OCI-LY7 (cell line): ENCODE results near the gene OGDH. TPM values are rescaled to one million over a fixed set of nuclear protein-coding genes. Genes with fewer than 3 reads are reported as not detected.

Experiments used
- BruUV-seq: library from RNA; stranded (reverse); fragments of 400-500 nt; replicated peaks from 2 replicates; lab custom pipeline; 2021; lab: Mats Ljungman, UMichigan
- CTCF ChIA-PET: fragments of 300-600 bp; sonication (Branson Sonifier 250); formaldehyde crosslinking; loops from one replicate; lab custom pipeline; 2022; ENCODE audit warnings: antibody characterized with exemption; ENCODE audit not compliant: unreplicated experiment; lab: Charles Lee
- POLR2A ChIA-PET: fragments of 300-600 bp; sonication (Branson Sonifier 250); formaldehyde crosslinking; loops from one replicate; lab custom pipeline; 2022; ENCODE audit warnings: antibody characterized with exemption; lab: Charles Lee
- DNase-seq: peaks from one replicate; pipeline ENCODE4 v3.0.0-alpha.2; 2015; ENCODE audit warnings: low spot score
- H2AFZ ChIP-seq: fragments of 200-600 bp; sonication (generic), shearing (Covaris generic); 2 replicates; pipeline ENCODE4 v1.6.1; 2014; ENCODE audit warnings: mild to moderate bottlenecking, antibody characterized with exemption, low read length, moderate library complexity
- H3K27ac ChIP-seq: fragments of 200-600 bp; sonication (generic); 2 replicates; pipeline ENCODE4 v1.5.1; 2014; ENCODE audit warnings: mixed run types, low read depth, mild to moderate bottlenecking, moderate library complexity, low read length, inconsistent platforms; ENCODE audit not compliant: poor library complexity, severe bottlenecking
- H3K36me3 ChIP-seq: fragments of 200-600 bp; sonication (generic); 2 replicates; pipeline ENCODE4 v1.6.1; 2014; ENCODE audit warnings: mild to moderate bottlenecking, antibody characterized with exemption, low read length, moderate library complexity, mixed read lengths; ENCODE audit not compliant: insufficient read depth
- H3K4me1 ChIP-seq: fragments of 200-600 bp; sonication (generic); 2 replicates; pipeline ENCODE4 v1.5.1; 2014; ENCODE audit warnings: mild to moderate bottlenecking, low read length; ENCODE audit not compliant: insufficient read depth, poor library complexity, severe bottlenecking
- H3K4me2 ChIP-seq: fragments of 200-600 bp; sonication (generic); 2 replicates; pipeline ENCODE4 v1.6.1; 2014; ENCODE audit warnings: mild to moderate bottlenecking, low read length
- H3K4me3 ChIP-seq: fragments of 200-600 bp; sonication (generic); 2 replicates; pipeline ENCODE4 v1.5.1; 2014; ENCODE audit warnings: mild to moderate bottlenecking, low read depth, low read length; ENCODE audit not compliant: poor library complexity, severe bottlenecking
- H3K79me2 ChIP-seq: fragments of 200-600 bp; sonication (generic); 2 replicates; pipeline ENCODE4 v1.6.1; 2016; ENCODE audit warnings: low read depth, mild to moderate bottlenecking, low read length, moderate library complexity, mixed read lengths; ENCODE audit not compliant: insufficient read depth
- H3K9me2 ChIP-seq: fragments of 200-600 bp; sonication (generic); 2 replicates; pipeline ENCODE4 v1.6.1; 2016; ENCODE audit warnings: mild to moderate bottlenecking, low read length, mixed read lengths; ENCODE audit not compliant: insufficient read depth
- H3K9me3 ChIP-seq: fragments of 200-600 bp; sonication (generic); 2 replicates; pipeline ENCODE4 v1.6.1; 2014; ENCODE audit warnings: mild to moderate bottlenecking, mixed run types, low read length, mixed read lengths
- H4K20me1 ChIP-seq: fragments of 200-600 bp; sonication (generic); 2 replicates; pipeline ENCODE4 v1.6.1; 2014; ENCODE audit warnings: mild to moderate bottlenecking, antibody characterized with exemption, low read length, moderate library complexity, mixed read lengths; ENCODE audit not compliant: insufficient read depth
- EZH2phosphoT487 ChIP-seq: fragments of 200-600 bp; sonication (generic); IDR thresholded peaks from 2 replicates; pipeline ENCODE4 v1.6.1; 2018; ENCODE audit warnings: low read depth, borderline replicate concordance, mild to moderate bottlenecking, mixed run types, antibody characterized with exemption, low read length, moderate library complexity, mixed read lengths
- intact Hi-C: fragments of 100-400 bp; cut with micrococcal nuclease; formaldehyde crosslinking; loops from one replicate; pipeline ENCODE4 v1.10.0; 2022; ENCODE audit not compliant: unreplicated experiment
- total RNA-seq, 2 experiments: library from RNA; depleted of rRNA in 1 of 2; stranded (reverse); fragments of >200 nt in 1 of 2; shearing (Covaris generic) in 1 of 2; gene quantifications; 2 replicates each; pipeline ENCODE4 v1.2.3, GENCODE V29; 2014 to 2022
- TF ChIP-seq, protein P1 (sequence below): fragments of 200-600 bp; sonication (generic); conservative IDR thresholded peaks from 2 replicates; pipeline ENCODE4 v1.5.1; 2014; ENCODE audit warnings: mild to moderate bottlenecking, antibody characterized with exemption, low read length, moderate library complexity, mixed read lengths

The OGDH gene
- total RNA-seq, 2 experiments from 2014 or later = 47.6 to 70.9 TPM

DNA sequence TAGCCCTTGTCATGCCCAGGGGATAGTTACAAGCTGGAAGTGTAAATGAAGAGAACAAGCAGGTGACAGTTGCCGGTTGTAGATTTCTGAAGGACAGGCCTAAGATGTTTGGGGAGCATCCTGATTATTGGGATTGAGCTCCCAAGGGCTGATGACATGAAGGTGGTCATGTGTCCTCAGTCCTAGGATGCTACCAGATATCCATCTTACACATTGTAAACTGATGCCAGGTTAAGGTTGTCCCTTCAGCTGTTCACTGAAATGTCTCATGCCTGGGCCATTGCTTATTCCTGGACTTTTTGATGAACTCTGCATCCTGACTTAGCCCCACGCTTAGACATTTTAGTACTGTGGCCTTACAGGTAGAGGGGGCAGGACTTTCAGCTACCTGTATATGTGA, 143.6 kb downstream of the OGDH start:
- no peak for DNase-seq
- Histone ChIP-seq H2AFZ (no peak overlapping the region), H3K9me3 (no peaks in the 10 kb centered on the region), H3K4me3 (peak overlapping the region; percentile 94), H3K79me2 (peaks cover 5% of the 10 kb centered on the region; the same call in 1 of the 2 replicates), H3K36me3 (peaks cover 3% of the 10 kb centered on the region; the same call in 1 of the 2 replicates), H3K9me2 (no peaks in the 10 kb centered on the region), H4K20me1 (peaks cover 15% of the 10 kb centered on the region; the same call in 1 of the 2 replicates), H3K4me2 (peak overlapping the region; percentile 91), H3K27ac (no peak overlapping the region), H3K4me1 (peaks cover 38% of the 10 kb centered on the region)
- no peak for TF ChIP-seq EZH2phosphoT487
- TF ChIP-seq, protein P1, sequence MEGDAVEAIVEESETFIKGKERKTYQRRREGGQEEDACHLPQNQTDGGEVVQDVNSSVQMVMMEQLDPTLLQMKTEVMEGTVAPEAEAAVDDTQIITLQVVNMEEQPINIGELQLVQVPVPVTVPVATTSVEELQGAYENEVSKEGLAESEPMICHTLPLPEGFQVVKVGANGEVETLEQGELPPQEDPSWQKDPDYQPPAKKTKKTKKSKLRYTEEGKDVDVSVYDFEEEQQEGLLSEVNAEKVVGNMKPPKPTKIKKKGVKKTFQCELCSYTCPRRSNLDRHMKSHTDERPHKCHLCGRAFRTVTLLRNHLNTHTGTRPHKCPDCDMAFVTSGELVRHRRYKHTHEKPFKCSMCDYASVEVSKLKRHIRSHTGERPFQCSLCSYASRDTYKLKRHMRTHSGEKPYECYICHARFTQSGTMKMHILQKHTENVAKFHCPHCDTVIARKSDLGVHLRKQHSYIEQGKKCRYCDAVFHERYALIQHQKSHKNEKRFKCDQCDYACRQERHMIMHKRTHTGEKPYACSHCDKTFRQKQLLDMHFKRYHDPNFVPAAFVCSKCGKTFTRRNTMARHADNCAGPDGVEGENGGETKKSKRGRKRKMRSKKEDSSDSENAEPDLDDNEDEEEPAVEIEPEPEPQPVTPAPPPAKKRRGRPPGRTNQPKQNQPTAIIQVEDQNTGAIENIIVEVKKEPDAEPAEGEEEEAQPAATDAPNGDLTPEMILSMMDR = no peak
- intact Hi-C loops = loop anchor here (2.0 kb wide), 1 partner anchor 167 kb away; the partner anchor contains the start of gene TMED4
- BruUV-seq = no TSS peak
- CTCF ChIA-PET = no interaction called here
- POLR2A ChIA-PET = interaction anchor here (0.9 to 1.8 kb wide), 4 partner anchors 18 to 175 kb away, joined by 3 to 6 read pairs (median 4); partner anchors contain the start of genes H2AZ2 and TMED4

DNA sequence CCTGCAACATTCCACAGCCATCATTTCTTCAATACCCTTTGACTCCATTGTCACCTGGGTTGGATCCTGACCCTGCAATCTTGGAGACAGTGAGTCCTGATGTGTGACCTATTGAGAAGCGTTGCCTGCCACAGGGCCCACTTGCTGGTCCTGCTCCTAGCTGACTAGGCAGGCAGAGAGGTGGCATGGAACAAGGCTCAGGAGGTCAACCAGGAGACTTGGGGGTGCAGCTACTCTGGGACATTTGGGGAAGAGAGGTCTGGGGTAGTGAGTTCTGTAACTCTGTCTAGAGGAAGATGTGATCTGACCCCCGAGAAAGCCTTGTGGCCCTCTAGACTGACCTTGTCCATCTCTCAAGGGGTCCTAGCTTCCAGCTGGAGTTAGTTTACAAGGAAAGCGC, 144.0 kb downstream of the OGDH start:
- Histone ChIP-seq H3K9me3 (no peaks in the 10 kb centered on the region), H2AFZ (no peak overlapping the region), H3K9me2 (no peaks in the 10 kb centered on the region), H3K4me2 (peak overlapping the region; percentile 91), H3K4me1 (peaks cover 38% of the 10 kb centered on the region), H3K79me2 (peaks cover 5% of the 10 kb centered on the region; the same call in 1 of the 2 replicates), H3K36me3 (peaks cover 3% of the 10 kb centered on the region; the same call in 1 of the 2 replicates), H3K27ac (no peak overlapping the region), H4K20me1 (peaks cover 15% of the 10 kb centered on the region; the same call in 1 of the 2 replicates), H3K4me3 (peak overlapping the region; percentile 94)
- intact Hi-C loops = no loop called here
- ChIA-PET POLR2A (interaction anchor here (0.5 to 1.8 kb wide), 5 partner anchors 18 to 479 kb away, joined by 3 to 6 read pairs (median 4); partner anchors contain the start of genes H2AZ2 and TMED4), CTCF (no interaction called here)
- BruUV-seq = no TSS peak
- DNase-seq = no peak
- TF ChIP-seq EZH2phosphoT487 = no peak
- TF ChIP-seq, protein P1 = no peak
